GM21786 (cell line): ENCODE measurements around the gene OR2T8.

Experiments used
- ATAC-seq: cut with Tn5 transposase; IDR thresholded peaks from one replicate; pipeline ENCODE4 v1.9.1; 2021; ENCODE audit not compliant: unreplicated experiment

Gene OR2T8

GRCh38 chr1:247919952-247920351, at the start of gene OR2T8:
TSS of gene OR2T8 (plus strand) at chr1:247920252. CDS start at chr1:247921018, 766 bp downstream.
- ATAC-seq = no peak

- ATAC-seq = no peak
These were observed 36.7 kb upstream of the OR2T8 start for GRCh38 chr1:247883346-247883745.

GRCh38 chr1:247884797-247885413, 35.1 kb upstream of the OR2T8 start:
- no peak for ATAC-seq

GRCh38 chr1:247895163-247895637, 24.9 kb upstream of the OR2T8 start, which contains the start of gene OR2W3:
TSS of gene OR2W3 (plus strand) at chr1:247895587. CDS start at chr1:247895587, 0 bp downstream.
- no peak for ATAC-seq

- no peak for ATAC-seq
These were observed 24.1 kb upstream of the OR2T8 start for GRCh38 chr1:247895976-247896375.

- ATAC-seq = no peak
These were observed 15.9 kb upstream of the OR2T8 start for GRCh38 chr1:247904122-247904521.

- no peak for ATAC-seq
These were observed 14.9 kb upstream of the OR2T8 start for GRCh38 chr1:247905181-247905580.

- ATAC-seq = no peak
These were observed 14.0 kb upstream of the OR2T8 start for GRCh38 chr1:247905910-247906503.

- ATAC-seq = no peak
These were observed 13.5 kb upstream of the OR2T8 start for GRCh38 chr1:247906504-247907047.

- no peak for ATAC-seq
These were observed 11.3 kb upstream of the OR2T8 start for GRCh38 chr1:247908766-247909165.

- no peak for ATAC-seq
These were observed 6.3 kb upstream of the OR2T8 start for GRCh38 chr1:247913786-247914185.

GRCh38 chr1:247914941-247915662, 5.0 kb upstream of the OR2T8 start:
- no peak for ATAC-seq

- ATAC-seq = no peak
These were observed 3.9 kb downstream of the OR2T8 start for GRCh38 chr1:247923941-247924340.

GRCh38 chr1:247924868-247925267, 4.8 kb downstream of the OR2T8 start, which contains the start of gene OR2AJ1:
TSS of gene OR2AJ1 (plus strand) at chr1:247924889. CDS start at chr1:247933769, 8,880 bp downstream.
- ATAC-seq = no peak

GRCh38 chr1:247933989-247934388, 13.9 kb downstream of the OR2T8 start:
- no peak for ATAC-seq

GRCh38 chr1:247935781-247936180, 15.7 kb downstream of the OR2T8 start:
- ATAC-seq = no peak

- ATAC-seq = no peak
These were observed 16.4 kb downstream of the OR2T8 start for GRCh38 chr1:247936415-247936814.

GRCh38 chr1:247936965-247937734, 17.1 kb downstream of the OR2T8 start:
- ATAC-seq = peak; percentile 100

- ATAC-seq = no peak
These were observed 22.6 kb downstream of the OR2T8 start for GRCh38 chr1:247942624-247943023.

- ATAC-seq = no peak
These were observed 28.5 kb downstream of the OR2T8 start, which contains the start of gene OR2L8 for GRCh38 chr1:247948558-247948957. TSS of gene OR2L8 (plus strand) at chr1:247948858. CDS start at chr1:247948858, 0 bp downstream.

GRCh38 chr1:247953408-247953807, 33.4 kb downstream of the OR2T8 start:
- ATAC-seq = no peak
